ENCODE measurements around the gene CASR.

CASR gene

GRCh38 chr3:122307094-122307687 is 123.7 kb downstream of the CASR start:
- DNase-seq: no peak

GRCh38 chr3:122307976-122308375 is 124.5 kb downstream of the CASR start:
- no peak for DNase-seq

- no peak for DNase-seq
Observed at GRCh38 chr3:122310361-122310760, 126.9 kb downstream of the CASR start.

GRCh38 chr3:122312826-122313225 is 129.4 kb downstream of the CASR start:
- no peak for DNase-seq

GRCh38 chr3:122313281-122313680 is 129.8 kb downstream of the CASR start:
- DNase-seq: no peak

- DNase-seq: no peak
Observed at GRCh38 chr3:122314228-122314876, 130.9 kb downstream of the CASR start.

- no peak for DNase-seq
Observed at GRCh38 chr3:122315619-122316018, 132.2 kb downstream of the CASR start.

GRCh38 chr3:122316368-122316767 is 132.9 kb downstream of the CASR start:
- no peak for DNase-seq

- DNase-seq: no peak
Observed at GRCh38 chr3:122318620-122319019, 135.2 kb downstream of the CASR start.

GRCh38 chr3:122322095-122323075 is 138.9 kb downstream of the CASR start:
- peak; percentile 30 for DNase-seq

- peak; percentile 54 for DNase-seq
Observed at GRCh38 chr3:122324871-122325323, 141.4 kb downstream of the CASR start, which contains the start of gene CSTA. Gene CSTA, plus strand, starts transcription at chr3:122325248. Its CDS starts 45 bp downstream, at chr3:122325293.

- no peak for DNase-seq
Observed at GRCh38 chr3:122325769-122326168, 142.3 kb downstream of the CASR start.

- no peak for DNase-seq
Observed at GRCh38 chr3:122331886-122332285, 148.4 kb downstream of the CASR start.

GRCh38 chr3:122332551-122332950 is 149.1 kb downstream of the CASR start:
- DNase-seq: no peak
